Sciatic nerve (tissue), 2 donors: Measurements from ENCODE around the gene AIF1L. TPM values are rescaled to one million over a fixed set of nuclear protein-coding genes. Genes with fewer than 3 reads are reported as not detected.
"Not testable (repeated sequence)": the region's sequence is repeated elsewhere in the genome, so short reads cannot be mapped to it uniquely, and the experiment has no call there.

Experiments
- ATAC-seq: fragments of 200-7000 bp; cut with Tn5 transposase; one replicate; pipeline ENCODE4 v1.9.1; 2020; ENCODE audit warnings: mild to moderate bottlenecking, moderate library complexity
- DNase-seq: peaks from one replicate; pipeline ENCODE4 v3.0.0-alpha.2; 2020; ENCODE audit warnings: low spot score
- intact Hi-C: fragments of 100-400 bp; cut with DNase I; formaldehyde crosslinking; loops from one replicate; pipeline ENCODE4 v1.14.2; 2022
- total RNA-seq: library from RNA; stranded (reverse); fragmentation: NEBNext Ultra II Directional; extraction: Animal tissue kit (Norgen Biotek cat#: 25700); gene quantifications from one replicate; pipeline ENCODE4 v1.2.1, GENCODE V29; 2021
- donor health status: DM: no; HTN: no; CAD: no.
- donor health status: DM: no; HTN: no; CAD: no.

AIF1L gene
- total RNA-seq, 1 donor from 2014 or later = 92.1 TPM

GRCh38 chr9:131114084-131114535 is 17.8 kb downstream of the AIF1L start:
- intact Hi-C loops = no loop called here
- no peak for ATAC-seq
- DNase-seq = peak; percentile 52

GRCh38 chr9:131115360-131115742 is 19.0 kb downstream of the AIF1L start:
- ATAC-seq, DNase-seq, intact Hi-C loops: not testable (repeated sequence)

- peak; percentile 41 for ATAC-seq
- intact Hi-C loops = no loop called here
- DNase-seq = no peak
Measured at GRCh38 chr9:131116281-131117120, 20.2 kb downstream of the AIF1L start.

GRCh38 chr9:131117121-131117761 is 20.9 kb downstream of the AIF1L start:
- intact Hi-C loops = no loop called here
- ATAC-seq = no peak
- no peak for DNase-seq

- ATAC-seq (no peak), DNase-seq (no peak)
- intact Hi-C loops = no loop called here
Measured at GRCh38 chr9:131117762-131118145, 21.4 kb downstream of the AIF1L start.

GRCh38 chr9:131119600-131119999 is 23.3 kb downstream of the AIF1L start:
- intact Hi-C loops = no loop called here
- no peak for DNase-seq

GRCh38 chr9:131120620-131121228 is 24.4 kb downstream of the AIF1L start:
- DNase-seq = no peak

More at GRCh38 chr9:131119600-131119999, 23.3 kb downstream of the AIF1L start:
- no peak for ATAC-seq

GRCh38 chr9:131121346-131121745 is 25.0 kb downstream of the AIF1L start:
- ATAC-seq (no peak), DNase-seq (no peak)
- intact Hi-C loops = no loop called here

More at GRCh38 chr9:131120620-131121228, 24.4 kb downstream of the AIF1L start:
- intact Hi-C loops = no loop called here
- ATAC-seq = no peak

GRCh38 chr9:131122158-131122557 is 25.8 kb downstream of the AIF1L start:
- DNase-seq (no peak), ATAC-seq (no peak)
- intact Hi-C loops = no loop called here

GRCh38 chr9:131125038-131125287 is 28.6 kb downstream of the AIF1L start:
- intact Hi-C loops = no loop called here
- ATAC-seq = no peak
- DNase-seq = no peak

- peak; percentile 100 for DNase-seq
- peak; percentile 100 for ATAC-seq
- intact Hi-C loops = no loop called here
Measured at GRCh38 chr9:131125288-131126058, 29.1 kb downstream of the AIF1L start, which contains the start of gene NUP214. NUP214 (plus strand) TSS chr9:131125586; CDS start chr9:131125705, 119 bp downstream.

- DNase-seq (no peak), ATAC-seq (no peak)
- intact Hi-C loops = no loop called here
Measured at GRCh38 chr9:131126059-131126426, 29.7 kb downstream of the AIF1L start.

- DNase-seq = no peak
- no peak for ATAC-seq
- intact Hi-C loops = no loop called here
Measured at GRCh38 chr9:131129183-131129582, 32.9 kb downstream of the AIF1L start.

- ATAC-seq = no peak
- no peak for DNase-seq
- intact Hi-C loops = no loop called here
Measured at GRCh38 chr9:131138676-131139075, 42.3 kb downstream of the AIF1L start.

- no peak for ATAC-seq
- no peak for DNase-seq
- intact Hi-C loops = no loop called here
Measured at GRCh38 chr9:131140112-131140511, 43.8 kb downstream of the AIF1L start.

GRCh38 chr9:131140550-131140949 is 44.2 kb downstream of the AIF1L start:
- no peak for ATAC-seq
- DNase-seq = no peak
- intact Hi-C loops = no loop called here

GRCh38 chr9:131142160-131142559 is 45.8 kb downstream of the AIF1L start:
- ATAC-seq = no peak

GRCh38 chr9:131144201-131144600 is 47.9 kb downstream of the AIF1L start:
- intact Hi-C loops = no loop called here
- no peak for DNase-seq
- ATAC-seq = no peak

More at GRCh38 chr9:131142160-131142559, 45.8 kb downstream of the AIF1L start:
- no peak for DNase-seq
- intact Hi-C loops = no loop called here

GRCh38 chr9:131145245-131145644 is 48.9 kb downstream of the AIF1L start:
- ATAC-seq (no peak), DNase-seq (no peak)
- intact Hi-C loops = no loop called here
